Neuronal stem cell (in vitro differentiated cells): Measurements from ENCODE around the gene TEX50.
"Not testable (repeated sequence)": the region's sequence is repeated elsewhere in the genome, so short reads cannot be mapped to it uniquely, and the experiment has no call there.

Source experiments
- DNase-seq: peaks from one replicate; pipeline ENCODE4 v3.0.0-alpha.2; 2013; ENCODE audit warnings: low spot score
- H2AFZ ChIP-seq: one replicate; pipeline ENCODE4 v1.6.1; 2013; ENCODE audit warnings: mild to moderate bottlenecking, low read length, inconsistent platforms
- H2AK5ac ChIP-seq: 2 replicates; pipeline ENCODE4 v1.6.1; 2013; ENCODE audit warnings: low read depth, mild to moderate bottlenecking, inconsistent platforms, low read length, moderate library complexity, mixed read lengths
- H2BK120ac ChIP-seq: 2 replicates; pipeline ENCODE4 v1.6.1; 2013; ENCODE audit warnings: low read depth, mild to moderate bottlenecking, inconsistent platforms, low read length, moderate library complexity, mixed read lengths
- H2BK12ac ChIP-seq: one replicate; pipeline ENCODE4 v1.6.1; 2013; ENCODE audit warnings: low read length, inconsistent platforms
- H2BK15ac ChIP-seq: 2 replicates; pipeline ENCODE4 v1.6.1; 2013; ENCODE audit warnings: mild to moderate bottlenecking, low read length, inconsistent platforms, mixed read lengths
- H2BK5ac ChIP-seq: one replicate; pipeline ENCODE4 v1.6.1; 2013; ENCODE audit warnings: inconsistent platforms, mild to moderate bottlenecking, low read length, moderate library complexity
- H3K14ac ChIP-seq: one replicate; pipeline ENCODE4 v1.6.1; 2013; ENCODE audit warnings: low read length, inconsistent platforms
- H3K18ac ChIP-seq: 2 replicates; pipeline ENCODE4 v1.6.1; 2013; ENCODE audit warnings: low read length, inconsistent platforms
- H3K23ac ChIP-seq: 2 replicates; pipeline ENCODE4 v1.6.1; 2013; ENCODE audit warnings: low read depth, mild to moderate bottlenecking, mixed read lengths, low read length, inconsistent platforms; ENCODE audit not compliant: poor library complexity
- H3K27ac ChIP-seq: replicated peaks from 3 replicates; pipeline ENCODE4 v1.5.1; 2013; ENCODE audit warnings: low read length, inconsistent platforms
- H3K27me3 ChIP-seq, 3 experiments: 2 replicates each; pipeline ENCODE4 v1.6.1; 2013; ENCODE audit warnings: low read length in 3 of 3, mild to moderate bottlenecking in 2 of 3, inconsistent platforms in 1 of 3, low read depth in 1 of 3, mixed read lengths in 1 of 3, moderate library complexity in 1 of 3; ENCODE audit not compliant: control insufficient read depth in 3 of 3, insufficient read depth in 3 of 3
- H3K36me3 ChIP-seq, 2 donors: replicated peaks in 1 of 2; 2 replicates each; pipeline ENCODE4 v1.6.1; 2013; ENCODE audit warnings: low read length in 2 of 2; ENCODE audit not compliant: control insufficient read depth in 2 of 2, insufficient read depth in 2 of 2
- H3K4ac ChIP-seq: 2 replicates; pipeline ENCODE4 v1.6.1; 2013; ENCODE audit warnings: inconsistent platforms, mild to moderate bottlenecking, low read length, moderate library complexity
- H3K4me1 ChIP-seq, 2 donors: 1 replicate in 1 of 2; 2 replicates in 1 of 2; pipeline ENCODE4 v1.6.1; 2013; ENCODE audit warnings: low read length in 2 of 2, low read depth in 1 of 2; ENCODE audit not compliant: control insufficient read depth in 2 of 2, insufficient read depth in 1 of 2
- H3K4me2 ChIP-seq: one replicate; pipeline ENCODE4 v1.6.1; 2013; ENCODE audit warnings: mild to moderate bottlenecking, low read length, inconsistent platforms; ENCODE audit not compliant: insufficient read depth, poor library complexity, severe bottlenecking
- H3K4me3 ChIP-seq, 2 donors: 2 replicates each; pipeline ENCODE4 v1.5.1; 2013; ENCODE audit warnings: low read length in 2 of 2, mild to moderate bottlenecking in 2 of 2, inconsistent platforms in 1 of 2, moderate library complexity in 1 of 2
- H3K79me1 ChIP-seq: one replicate; pipeline ENCODE4 v1.6.1; 2013; ENCODE audit warnings: low read depth, mild to moderate bottlenecking, inconsistent platforms, low read length, moderate library complexity
- H3K9ac ChIP-seq: one replicate; pipeline ENCODE4 v1.6.1; 2013; ENCODE audit warnings: mild to moderate bottlenecking, low read depth, low read length, inconsistent platforms; ENCODE audit not compliant: poor library complexity
- H3K9me3 ChIP-seq, 2 donors: replicated peaks in 1 of 2; 2 replicates each; pipeline versions ENCODE3 to v1.6.1; 2013; ENCODE audit warnings: low read length in 2 of 2, mild to moderate bottlenecking in 2 of 2, inconsistent platforms in 1 of 2, low read depth in 1 of 2, mixed read lengths in 1 of 2, moderate library complexity in 1 of 2; ENCODE audit not compliant: control insufficient read depth in 2 of 2, insufficient read depth in 1 of 2
- H4K8ac ChIP-seq: one replicate; pipeline ENCODE4 v1.6.1; 2013; ENCODE audit warnings: low read depth, mild to moderate bottlenecking, inconsistent platforms, low read length, moderate library complexity
- H4K91ac ChIP-seq: one replicate; pipeline ENCODE4 v1.6.1; 2013; ENCODE audit warnings: low read length, low read depth, mild to moderate bottlenecking, inconsistent platforms; ENCODE audit not compliant: poor library complexity
- WGBS, 2 donors: extraction: QIAGEN DNeasy Blood & Tissue Kit; methylation state at CpG; one replicate each; pipeline ENCODE4 v1.1.7; 2013; ENCODE audit warnings: missing lambda C conversion rate in 2 of 2, mixed read lengths in 1 of 2; ENCODE audit not compliant: insufficient read length in 2 of 2, insufficient replicate concordance in 1 of 2; ENCODE audit errors: extremely low coverage in 2 of 2; 5-methylcytosine and 5-hydroxymethylcytosine counted together

The TEX50 gene

DNA sequence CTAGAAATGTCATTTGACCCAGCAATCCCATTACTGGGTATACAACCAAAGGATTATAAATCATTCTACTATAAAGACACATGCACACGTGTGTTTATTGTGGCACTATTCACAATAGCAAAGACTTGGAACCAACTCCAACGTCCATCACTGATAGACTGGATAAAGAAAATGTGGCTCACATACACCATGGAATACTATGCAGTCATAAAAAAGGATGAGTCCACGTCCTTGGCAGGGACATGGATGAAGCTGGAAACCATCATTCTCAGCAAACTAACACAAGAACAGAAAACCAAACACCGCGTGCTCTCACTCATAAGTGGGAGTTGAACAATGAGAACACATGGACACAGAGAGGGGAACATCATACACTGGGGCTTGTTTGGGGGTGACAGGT is 45.0 kb downstream of the TEX50 start:
- not testable (repeated sequence) for H2BK120ac ChIP-seq, H3K9me3 ChIP-seq, H3K14ac ChIP-seq, H3K4me1 ChIP-seq, H3K36me3 ChIP-seq, H3K4ac ChIP-seq, H2BK15ac ChIP-seq, H3K4me2 ChIP-seq, H4K8ac ChIP-seq, H3K23ac ChIP-seq, H2BK12ac ChIP-seq, H4K91ac ChIP-seq, H3K27ac ChIP-seq, H3K4me3 ChIP-seq, H3K9ac ChIP-seq, H2BK5ac ChIP-seq, DNase-seq, H2AK5ac ChIP-seq, H3K27me3 ChIP-seq, H3K79me1 ChIP-seq, H3K18ac ChIP-seq, H2AFZ ChIP-seq
- no CpG with 5 or more reads among the region's 5 CpGs for WGBS, 2 donors

GRCh38 chr1:173682184-173682583 is 47.0 kb downstream of the TEX50 start:
- no peak overlapping the region for H3K4me3 ChIP-seq
- H3K4ac ChIP-seq = no peak overlapping the region
- H4K8ac ChIP-seq = no peak overlapping the region
- H3K14ac ChIP-seq = no peak overlapping the region
- no peaks in the 10 kb centered on the region for H3K9me3 ChIP-seq
- no peak overlapping the region for H3K18ac ChIP-seq
- H3K23ac ChIP-seq = no peak overlapping the region
- no peak for DNase-seq
- H2BK12ac ChIP-seq = no peak overlapping the region
- H3K27me3 ChIP-seq = no peaks in the 10 kb centered on the region
- no peak overlapping the region for H3K4me2 ChIP-seq
- no peak overlapping the region for H4K91ac ChIP-seq
- H3K9ac ChIP-seq = no peak overlapping the region
- no peak overlapping the region for H2AK5ac ChIP-seq
- H3K79me1 ChIP-seq = no peaks in the 10 kb centered on the region
- no peak overlapping the region for H3K27ac ChIP-seq
- peak overlapping the region; percentile 45 for H2AFZ ChIP-seq
- H2BK120ac ChIP-seq = no peak overlapping the region
- no peaks in the 10 kb centered on the region for H3K36me3 ChIP-seq
- H3K4me1 ChIP-seq = no peaks in the 10 kb centered on the region
- H2BK5ac ChIP-seq = no peak overlapping the region
- H2BK15ac ChIP-seq = no peak overlapping the region

DNA sequence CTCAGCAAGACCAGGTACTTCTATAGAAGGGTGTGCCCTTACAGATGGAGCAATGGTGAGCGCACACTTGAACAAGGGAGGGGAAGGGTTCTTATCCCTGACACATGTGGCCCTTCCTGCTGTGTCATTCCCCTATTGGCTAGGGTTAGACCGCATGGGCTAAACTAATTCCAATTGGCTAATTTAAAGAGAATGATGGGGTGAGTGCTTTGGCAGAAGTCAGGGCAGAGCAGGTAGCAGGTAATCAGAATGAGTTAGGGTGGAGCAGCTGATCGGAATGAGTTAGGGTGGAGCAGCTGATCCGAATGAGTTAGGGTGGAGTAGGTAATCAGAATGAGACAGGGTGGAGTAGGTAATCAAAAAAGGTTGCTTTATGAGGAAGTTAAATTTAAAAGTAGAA is 48.7 kb downstream of the TEX50 start:
- not testable (repeated sequence) for H4K8ac ChIP-seq, H3K9me3 ChIP-seq, DNase-seq, H2BK120ac ChIP-seq, H3K36me3 ChIP-seq, H3K4me3 ChIP-seq, H2AK5ac ChIP-seq, H3K4ac ChIP-seq, H3K18ac ChIP-seq, H2BK15ac ChIP-seq, H3K4me1 ChIP-seq, H3K27ac ChIP-seq, H3K14ac ChIP-seq, H3K9ac ChIP-seq, H3K79me1 ChIP-seq, H4K91ac ChIP-seq, H3K27me3 ChIP-seq, H2BK12ac ChIP-seq, H3K23ac ChIP-seq, H2BK5ac ChIP-seq, H3K4me2 ChIP-seq, H2AFZ ChIP-seq
- no CpG with 5 or more reads among the region's 4 CpGs for WGBS, 2 donors

GRCh38 chr1:173685121-173685520 is 50.0 kb downstream of the TEX50 start:
- H3K27me3 ChIP-seq, H2BK15ac ChIP-seq, H3K4me3 ChIP-seq, H2BK120ac ChIP-seq, H3K4me2 ChIP-seq, H3K9me3 ChIP-seq, H2BK5ac ChIP-seq, H3K18ac ChIP-seq, H2AFZ ChIP-seq, H4K91ac ChIP-seq, H3K4ac ChIP-seq, H3K9ac ChIP-seq, H4K8ac ChIP-seq, H3K23ac ChIP-seq, H3K4me1 ChIP-seq, H3K79me1 ChIP-seq, H2AK5ac ChIP-seq, DNase-seq, H3K36me3 ChIP-seq, H3K27ac ChIP-seq, H2BK12ac ChIP-seq, H3K14ac ChIP-seq: not testable (repeated sequence)
- WGBS, 2 donors = no CpG with 5 or more reads among the region's 3 CpGs
